HG03342 (cell line): ENCODE data around the gene RAD18.

Experiments
- ATAC-seq: cut with Tn5 transposase; IDR thresholded peaks from one replicate; pipeline ENCODE4 v1.9.1; 2021; ENCODE audit warnings: mild to moderate bottlenecking, moderate library complexity; ENCODE audit not compliant: unreplicated experiment

The RAD18 gene

DNA sequence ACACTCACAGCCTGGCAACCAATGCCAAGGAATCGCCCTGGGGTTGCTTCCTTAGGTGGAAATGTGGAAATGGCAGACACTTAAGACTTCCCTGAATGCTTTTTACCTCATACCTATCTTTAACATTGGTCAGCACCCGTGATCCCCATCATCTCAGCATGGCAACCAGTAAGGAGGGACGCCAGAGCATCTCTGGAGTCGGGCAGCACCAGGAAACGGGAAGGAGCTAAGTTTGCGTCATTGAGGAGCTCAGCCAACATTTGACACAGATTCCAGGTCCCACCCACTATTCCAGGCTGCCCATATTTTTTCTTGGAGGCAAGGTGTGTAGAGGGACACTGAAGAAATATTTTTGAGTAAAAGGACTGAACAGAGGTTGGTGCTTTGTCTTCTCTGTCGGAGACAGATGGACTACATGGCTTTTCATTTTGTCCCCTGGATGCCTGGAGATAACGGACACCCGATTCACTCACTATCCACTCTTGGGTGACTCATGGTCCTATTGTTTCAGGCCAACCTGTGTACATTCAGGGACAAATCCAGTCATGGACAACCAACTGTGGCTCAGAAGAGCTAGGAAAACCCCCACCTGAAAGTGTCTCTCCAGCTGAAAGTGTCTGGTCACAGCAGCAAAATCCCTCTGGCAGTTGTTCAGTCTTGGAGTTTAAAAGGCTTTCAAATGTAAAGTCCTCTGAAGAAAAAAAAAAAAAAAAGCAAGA is 123.5 kb downstream of the RAD18 start:
- ATAC-seq: no peak

GRCh38 chr3:8838765-8839423 is 124.4 kb downstream of the RAD18 start:
- ATAC-seq: no peak

DNA sequence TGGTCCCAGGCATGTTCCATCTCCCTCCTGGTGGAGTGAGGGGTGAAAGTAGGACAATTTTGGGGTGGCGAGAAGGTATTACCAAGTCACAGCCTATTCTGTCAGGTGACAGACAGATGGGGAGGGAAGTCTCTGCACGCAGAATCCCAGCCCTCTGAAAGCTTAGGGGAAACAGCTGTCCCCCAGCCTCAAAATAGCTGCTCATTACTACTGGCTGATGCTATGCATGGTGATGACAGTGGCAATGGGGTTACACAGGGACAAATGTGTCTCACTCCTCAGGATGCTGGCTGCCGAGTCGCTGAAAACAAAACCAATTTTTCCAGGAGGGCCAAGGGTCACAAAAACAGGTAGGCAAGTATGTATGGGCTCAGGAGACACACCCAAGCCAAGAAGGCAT is 125.0 kb downstream of the RAD18 start:
- no peak for ATAC-seq

- ATAC-seq: no peak
Measured at GRCh38 chr3:8837162-8837561, 126.1 kb downstream of the RAD18 start.

GRCh38 chr3:8836096-8836495 is 127.2 kb downstream of the RAD18 start:
- ATAC-seq: no peak

DNA sequence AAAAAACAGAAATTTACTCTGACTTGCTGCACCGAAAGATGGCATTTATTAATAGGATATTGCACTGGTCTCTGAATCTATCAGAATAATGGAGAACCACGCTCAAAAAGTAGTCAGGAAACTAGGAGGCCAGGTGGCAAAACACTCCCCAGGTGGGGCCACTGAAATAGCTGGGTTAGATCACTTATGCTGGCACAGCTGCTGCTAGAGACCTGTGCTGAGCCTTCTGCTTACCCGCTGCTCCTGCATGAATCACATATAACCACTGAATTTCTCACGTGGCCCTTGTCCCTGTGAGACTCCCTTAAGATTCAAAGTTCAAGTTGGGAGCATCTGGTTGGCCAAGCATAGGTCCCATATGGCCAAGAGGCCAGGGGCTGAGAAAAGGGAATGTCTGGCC is 127.9 kb downstream of the RAD18 start:
- ATAC-seq: no peak

GRCh38 chr3:8834974-8835373 is 128.3 kb downstream of the RAD18 start:
- ATAC-seq: no peak

DNA sequence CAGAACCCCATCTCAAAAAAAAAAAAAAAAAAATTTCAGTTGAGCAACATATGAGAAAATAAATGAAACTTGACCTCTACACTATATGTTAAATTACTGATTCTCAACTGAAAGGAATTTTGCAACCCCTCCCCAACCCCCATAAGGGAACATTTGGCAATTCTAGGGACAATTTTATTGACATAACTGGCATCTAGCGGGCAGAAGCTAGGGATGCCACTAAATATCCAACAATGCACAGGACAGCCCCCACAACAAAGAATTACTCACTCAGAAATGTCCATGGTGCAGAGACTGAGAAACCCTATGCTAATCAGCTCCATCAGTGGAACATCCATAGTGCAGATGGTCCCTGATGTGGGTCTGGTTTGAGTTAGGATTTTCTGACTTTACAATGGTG is 135.6 kb downstream of the RAD18 start:
- no peak for ATAC-seq
